ENCODE data around the gene STX1A. TPM values are rescaled to one million over a fixed set of nuclear protein-coding genes. Genes with fewer than 3 reads are reported as not detected.

Gene STX1A
- total RNA-seq (1 to 10 TPM; 4.2 to 7.8 (median 5.6) TPM), polyA plus RNA-seq (1 to 10 TPM; 1.3 to 3.1 (median 1.8) TPM)
- long read RNA-seq, donor 1, partial matches to known transcripts, result 0 of 1 reads
- long read RNA-seq, donor 1, other reads (novel, unspliced or antisense), result 0 of 1 reads
- long read RNA-seq, donor 2, partial matches to known transcripts, result 0 of 1 reads
- long read RNA-seq, donor 2, other reads (novel, unspliced or antisense), result 0 of 1 reads

DNA sequence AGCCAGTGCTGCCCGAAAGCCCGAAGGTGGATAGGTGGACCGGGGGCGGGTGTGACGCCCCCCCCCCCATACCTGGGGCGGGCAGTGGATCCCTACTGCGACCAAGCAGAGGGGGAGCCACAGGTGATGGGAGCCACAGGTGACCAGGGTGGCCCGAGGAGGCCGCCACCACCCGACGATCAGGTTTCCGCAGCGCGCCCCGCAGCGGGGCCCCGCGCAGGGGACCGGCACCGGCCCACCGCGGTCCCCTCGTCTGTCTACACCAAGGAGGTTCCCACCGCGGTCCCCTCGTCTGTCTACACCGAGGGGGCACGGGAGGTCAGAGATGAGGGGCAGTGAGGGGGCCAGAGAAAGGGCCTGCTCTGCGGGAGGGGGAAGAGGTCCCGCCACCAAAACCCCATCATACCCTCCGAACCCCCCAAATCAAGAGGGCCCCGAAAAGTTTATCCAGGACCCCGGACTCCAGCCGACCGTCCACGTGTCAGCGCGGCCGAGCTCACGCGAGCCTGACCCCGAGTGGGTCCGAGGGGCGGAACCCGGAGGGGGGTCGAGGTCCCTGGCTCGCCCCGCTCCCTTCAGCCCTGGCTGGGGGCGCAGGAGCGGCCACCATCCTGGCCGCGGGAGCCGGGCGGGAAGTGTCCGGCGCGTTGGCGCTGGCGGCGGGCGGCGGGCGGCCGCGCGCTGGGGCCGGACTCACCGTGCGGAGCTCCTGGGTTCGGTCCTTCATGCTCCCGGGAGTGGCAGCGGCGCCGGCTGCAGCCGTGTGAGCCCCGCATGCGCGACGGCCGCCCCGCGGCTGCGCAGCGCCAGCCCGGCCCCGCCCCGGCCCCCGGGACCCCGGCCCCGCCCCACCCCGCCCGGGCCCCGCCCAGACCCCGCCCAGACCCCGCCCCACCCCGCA, at the start of gene STX1A:
Gene STX1A (minus strand): TSS at position 765 of the 901 bp plus-strand sequence. CDS start 38 bp downstream, at position 727.
- Histone ChIP-seq H3K4me3 (peak within 1 kb of the TSS; percentile 68 to 96 (median 76)), H3K27me3 (replicated peaks in 1 of 7) (peaks cover 0 to 64% (median 8%) of the 10 kb centered on the region in 7 donors), H3K27ac (peak within 1 kb of the TSS in 3 of 8 donors; percentile 47 to 64 (median 63)), H3K9me3 (no peaks in the 10 kb centered on the region), H3K36me3 (peaks cover 0 to 7% (median 0%) of the 10 kb centered on the region in 6 donors), H3K4me1 (peaks cover 12 to 48% (median 27%) of the 10 kb centered on the region in 6 donors)
- TF ChIP-seq POLR2AphosphoS5 (IDR thresholded peaks at IDR 0.05), result peak in 2 of 3 donors; percentile 44 to 58
- TF ChIP-seq POLR2A (IDR thresholded peaks at IDR 0.05), result no peak
- intact Hi-C loops (cut with DNase I; ENCODE audit: low total_unique reads), result no loop called here
- DNase-seq, result peak; percentile 93
- 2 to 4% (median 3%) methylated on average over 21 to 96 of the region's 96 CpGs for WGBS, 5 donors

DNA sequence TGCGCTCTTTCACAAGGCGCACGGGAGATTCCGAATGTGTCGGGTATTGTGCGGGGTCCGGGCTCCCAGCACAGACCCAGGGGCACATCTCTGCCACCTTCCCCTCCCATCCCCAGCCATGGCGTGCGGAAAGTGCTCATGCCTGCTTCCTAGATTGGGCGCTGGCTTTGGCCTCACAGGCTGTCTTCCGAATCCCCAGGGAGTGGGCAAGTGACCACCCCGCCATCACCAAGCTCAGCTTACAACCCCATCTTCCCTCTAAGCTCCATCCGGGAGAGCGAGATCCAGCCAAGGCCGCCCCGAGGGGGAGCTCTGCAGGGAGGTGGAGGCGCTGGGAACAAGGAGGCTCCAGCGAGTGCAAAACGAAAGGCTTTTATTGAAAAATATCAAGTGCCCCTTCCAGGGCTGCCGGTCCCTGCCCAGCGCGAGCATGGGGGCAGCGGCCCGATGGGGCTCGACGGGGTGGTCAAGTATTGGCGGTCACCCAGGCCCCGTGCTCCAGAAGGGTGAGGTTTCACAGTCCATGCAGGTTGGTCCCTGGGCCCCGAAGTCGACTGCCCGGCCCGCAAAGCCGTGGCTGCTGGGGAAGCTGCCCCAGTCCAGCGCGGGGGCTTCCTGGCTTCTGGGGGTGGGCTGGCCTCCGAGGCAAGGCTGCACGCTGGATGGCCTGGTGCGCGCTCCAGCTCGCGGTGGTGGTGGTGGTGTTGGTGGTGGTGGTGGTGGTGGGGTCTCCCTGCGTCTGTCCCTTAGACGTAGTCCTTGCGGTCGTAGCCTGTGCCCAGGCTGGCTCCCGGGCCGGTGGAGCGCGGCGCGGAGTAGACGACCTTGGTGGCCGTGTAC, 49.4 kb upstream of the STX1A start:
- peaks cover 3 to 65% (median 33%) of the 10 kb centered on the region in 7 donors for H3K27me3 ChIP-seq (replicated peaks in 1 of 7)
- H3K4me3 ChIP-seq, result peak overlapping the region in 1 of 8 donors; percentile 33
- TF ChIP-seq, protein P1, sequence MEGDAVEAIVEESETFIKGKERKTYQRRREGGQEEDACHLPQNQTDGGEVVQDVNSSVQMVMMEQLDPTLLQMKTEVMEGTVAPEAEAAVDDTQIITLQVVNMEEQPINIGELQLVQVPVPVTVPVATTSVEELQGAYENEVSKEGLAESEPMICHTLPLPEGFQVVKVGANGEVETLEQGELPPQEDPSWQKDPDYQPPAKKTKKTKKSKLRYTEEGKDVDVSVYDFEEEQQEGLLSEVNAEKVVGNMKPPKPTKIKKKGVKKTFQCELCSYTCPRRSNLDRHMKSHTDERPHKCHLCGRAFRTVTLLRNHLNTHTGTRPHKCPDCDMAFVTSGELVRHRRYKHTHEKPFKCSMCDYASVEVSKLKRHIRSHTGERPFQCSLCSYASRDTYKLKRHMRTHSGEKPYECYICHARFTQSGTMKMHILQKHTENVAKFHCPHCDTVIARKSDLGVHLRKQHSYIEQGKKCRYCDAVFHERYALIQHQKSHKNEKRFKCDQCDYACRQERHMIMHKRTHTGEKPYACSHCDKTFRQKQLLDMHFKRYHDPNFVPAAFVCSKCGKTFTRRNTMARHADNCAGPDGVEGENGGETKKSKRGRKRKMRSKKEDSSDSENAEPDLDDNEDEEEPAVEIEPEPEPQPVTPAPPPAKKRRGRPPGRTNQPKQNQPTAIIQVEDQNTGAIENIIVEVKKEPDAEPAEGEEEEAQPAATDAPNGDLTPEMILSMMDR (IDR thresholded peaks at IDR 0.05 in 8 of 11, conservative IDR thresholded peaks at IDR 0.05 in 3 of 11), result no peak
- TF ChIP-seq POLR2AphosphoS5 (IDR thresholded peaks at IDR 0.05) (no peak), POLR2A (IDR thresholded peaks at IDR 0.05) (no peak)
- no peak overlapping the region for H3K27ac ChIP-seq
- no peak for DNase-seq
- no peaks in the 10 kb centered on the region for H3K9me3 ChIP-seq
- no peaks in the 10 kb centered on the region for H3K36me3 ChIP-seq
- intact Hi-C loops (cut with DNase I; ENCODE audit: low total_unique reads), result no loop called here
- H3K4me1 ChIP-seq, result peaks cover 0 to 25% (median 18%) of the 10 kb centered on the region in 6 donors
- WGBS, 5 donors, result 23 to 45% (median 31%) methylated on average over 29 to 53 of the region's 53 CpGs

DNA sequence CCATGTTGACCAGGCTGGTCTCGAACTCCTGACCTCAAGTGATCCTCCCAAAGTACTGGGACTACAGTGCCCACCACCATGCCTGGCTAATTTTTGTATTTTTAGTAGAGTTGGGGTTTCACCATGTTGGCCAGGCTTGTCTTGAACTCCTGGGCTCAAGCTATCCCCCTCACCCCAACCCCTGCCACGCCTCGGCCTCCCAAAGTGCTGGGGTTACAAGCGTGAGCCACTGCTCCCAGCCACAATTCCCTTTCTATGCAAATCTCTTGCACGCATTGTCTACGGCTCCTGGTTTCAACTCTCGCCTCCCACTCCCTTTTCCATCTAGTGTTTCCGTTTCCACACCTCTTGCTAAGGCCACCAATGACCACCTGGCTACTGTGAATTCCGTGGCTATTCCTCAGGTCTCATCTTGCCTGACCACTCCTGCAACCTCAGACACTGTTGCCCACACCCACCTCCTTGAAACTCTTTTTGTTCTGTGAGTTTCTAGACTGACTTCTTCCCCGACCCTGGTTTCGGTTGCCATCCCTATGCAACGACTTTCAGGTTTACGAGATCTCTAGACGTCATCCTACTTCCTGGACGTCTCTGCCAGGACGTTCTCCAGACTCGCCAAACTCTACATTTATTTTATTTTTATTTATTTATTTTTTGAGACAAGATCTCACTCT, 47.2 kb upstream of the STX1A start:
- intact Hi-C loops (cut with DNase I; ENCODE audit: low total_unique reads), result no loop called here
- WGBS, 5 donors, result 73 to 83% (median 80%) methylated on average over 17 of the region's 17 CpGs
- DNase-seq, result no peak

More for the DNA sequence above, 47.2 kb upstream of the STX1A start:
- Histone ChIP-seq H3K36me3 (no peaks in the 10 kb centered on the region), H3K4me1 (peaks cover 0 to 25% (median 18%) of the 10 kb centered on the region in 6 donors), H3K27ac (no peak overlapping the region), H3K27me3 (replicated peaks in 1 of 7) (peaks cover 3 to 55% (median 33%) of the 10 kb centered on the region in 7 donors), H3K4me3 (no peak overlapping the region), H3K9me3 (no peaks in the 10 kb centered on the region)
- TF ChIP-seq, protein P1 (IDR thresholded peaks at IDR 0.05 in 8 of 11, conservative IDR thresholded peaks at IDR 0.05 in 3 of 11), result no peak
- no peak for TF ChIP-seq POLR2A (IDR thresholded peaks at IDR 0.05)
- TF ChIP-seq POLR2AphosphoS5 (IDR thresholded peaks at IDR 0.05), result no peak

Measured in spleen (tissue), 13 donors.